ENCODE measurements around the gene VPS4B. TPM values are rescaled to one million over a fixed set of nuclear protein-coding genes. Genes with fewer than 3 reads are reported as not detected.

Gene VPS4B
- total RNA-seq, 1 experiment from 2014 or later: 44.7 TPM

- no TSS peak for BruUV-seq (replicated peaks)
- Histone ChIP-seq H2AFZ (ENCODE audit: low read length) (peak within 1 kb of the TSS; percentile 91), H3K4me3 (ENCODE audit: low read length) (peak within 1 kb of the TSS; percentile 85), H3K9me3 (ENCODE audit: low read length) (no peaks in the 10 kb centered on the region), H4K20me1 (ENCODE audit: low read length) (peaks cover 15% of the 10 kb centered on the region; the same call in 1 of the 2 replicates), H3F3A (ENCODE audit: low read length, unreplicated experiment) (no peaks in the 10 kb centered on the region), H3K36me3 (ENCODE audit: low read depth, low read length) (peaks cover 2% of the 10 kb centered on the region; the same call in 1 of the 2 replicates), H3K27ac (ENCODE audit: low read length) (peak within 1 kb of the TSS; percentile 68), H3K27me3 (ENCODE audit: low read length) (no peaks in the 10 kb centered on the region), H3K4me1 (ENCODE audit: insufficient read depth, low read length) (peaks cover 6% of the 10 kb centered on the region), H3K9ac (ENCODE audit: low read length) (peak within 1 kb of the TSS; percentile 88), H3K9me2 (replicated peaks; ENCODE audit: low read length) (no peaks in the 10 kb centered on the region), H3K79me2 (ENCODE audit: low read length) (peaks cover 35% of the 10 kb centered on the region), H3K4me2 (ENCODE audit: low read length) (peak within 1 kb of the TSS; percentile 92)
- TF ChIP-seq EZH2 (IDR thresholded peaks at IDR 0.05; ENCODE audit: low read length, unreplicated experiment) (no peak), CTCF (conservative IDR thresholded peaks at IDR 0.05; ENCODE audit: low read depth, low read length) (no peak), EZH2phosphoT487 (IDR thresholded peaks at IDR 0.05; ENCODE audit: borderline replicate concordance, low read length) (no peak)
- ChIA-PET POLR2A (ENCODE audit: unreplicated experiment) (interaction anchor here (0.6 kb wide), 2 partner anchors 47 to 85 kb away, joined by 3 to 4 read pairs; no protein-coding TSS in a partner anchor), CTCF (interaction anchor here (0.6 kb wide), 1 partner anchor 76 kb away, joined by 5 read pairs; no protein-coding TSS in a partner anchor)
- DNase-seq (peak; percentile 97), ATAC-seq (peak; percentile 88)
- intact Hi-C loops (cut with micrococcal nuclease): loop anchor here (1.0 to 5.0 kb wide), 3 partner anchors 55 to 140 kb away; partner anchors contain the start of gene VPS4B
These were observed 55.0 kb downstream of the VPS4B start, which contains the start of gene KDSR for GRCh38 chr18:63367053-63367953. KDSR (minus strand) TSS chr18:63367206; CDS start chr18:63367118, 88 bp downstream.

- peaks cover 6% of the 10 kb centered on the region for H3K4me1 ChIP-seq (ENCODE audit: insufficient read depth, low read length)
- BruUV-seq (replicated peaks): TSS peak; percentile 58
- intact Hi-C loops (cut with micrococcal nuclease): loop anchor here (1.0 to 5.0 kb wide), 3 partner anchors 56 to 141 kb away; partner anchors contain the start of gene VPS4B
- ChIA-PET POLR2A (ENCODE audit: unreplicated experiment) (interaction anchor here (0.5 to 1.0 kb wide), 7 partner anchors 48 to 604 kb away, joined by 3 to 5 read pairs (median 3); partner anchors contain the start of gene SERPINB5), CTCF (interaction anchor here (0.6 to 0.9 kb wide), 2 partner anchors 76 to 145 kb away, joined by 4 to 5 read pairs; no protein-coding TSS in a partner anchor)
- peak overlapping the region; percentile 92 for H3K4me2 ChIP-seq (ENCODE audit: low read length)
- H4K20me1 ChIP-seq (ENCODE audit: low read length): peaks cover 15% of the 10 kb centered on the region; the same call in 1 of the 2 replicates
- H3K27me3 ChIP-seq (ENCODE audit: low read length): no peaks in the 10 kb centered on the region
- no peaks in the 10 kb centered on the region for H3K9me3 ChIP-seq (ENCODE audit: low read length)
- no peaks in the 10 kb centered on the region for H3K9me2 ChIP-seq (replicated peaks; ENCODE audit: low read length)
- ATAC-seq: peak; percentile 67
- H2AFZ ChIP-seq (ENCODE audit: low read length): peak overlapping the region; percentile 77
- peak; percentile 83 for DNase-seq
- H3F3A ChIP-seq (ENCODE audit: low read length, unreplicated experiment): no peaks in the 10 kb centered on the region
- H3K4me3 ChIP-seq (ENCODE audit: low read length): peak overlapping the region; percentile 85
- peaks cover 7% of the 10 kb centered on the region; the same call in 1 of the 2 replicates for H3K36me3 ChIP-seq (ENCODE audit: low read depth, low read length)
- no peak for TF ChIP-seq EZH2phosphoT487 (IDR thresholded peaks at IDR 0.05; ENCODE audit: borderline replicate concordance, low read length)
- no peak for TF ChIP-seq CTCF (conservative IDR thresholded peaks at IDR 0.05; ENCODE audit: low read depth, low read length)
- no peak for TF ChIP-seq EZH2 (IDR thresholded peaks at IDR 0.05; ENCODE audit: low read length, unreplicated experiment)
- peak overlapping the region; percentile 52 for H3K27ac ChIP-seq (ENCODE audit: low read length)
- H3K79me2 ChIP-seq (ENCODE audit: low read length): peaks cover 35% of the 10 kb centered on the region
- peak overlapping the region; percentile 88 for H3K9ac ChIP-seq (ENCODE audit: low read length)
These were observed 55.8 kb downstream of the VPS4B start for GRCh38 chr18:63366213-63367052.

Data from PC-3 (cell line).